Spleen (tissue), 7 donors: ENCODE measurements around the gene ADGB.

ENCODE experiments used
- POLR2A ChIP-seq, 3 donors: fragments of 450-650 bp; IDR thresholded peaks; one replicate each; pipeline ENCODE4 v1.5.1; 2017; ENCODE audit warnings: antibody characterized with exemption in 3 of 3, mild to moderate bottlenecking in 1 of 3
- TF ChIP-seq, protein P1 (sequence below), 11 experiments: fragments of 200-600 bp in 7 of 11; fragments of 450-650 bp in 4 of 11; sonication (generic) in 4 of 11; IDR thresholded peaks in 8 of 11; conservative IDR thresholded peaks in 3 of 11; 1 replicate in 7 of 11; 2 replicates in 4 of 11; pipeline versions ENCODE4 v1.4.0 to v1.8.0; 2016 to 2021; ENCODE audit warnings: antibody characterized with exemption in 11 of 11, inconsistent platforms in 4 of 11, mild to moderate bottlenecking in 1 of 11
- donor health status: DM: no; HTN: no; CAD: no; lungs with moderate emphysema.
- donor health status: DM: no; HTN: no; CAD: no.
- donor health status: DM: no; HTN: no; CAD: no.

DNA sequence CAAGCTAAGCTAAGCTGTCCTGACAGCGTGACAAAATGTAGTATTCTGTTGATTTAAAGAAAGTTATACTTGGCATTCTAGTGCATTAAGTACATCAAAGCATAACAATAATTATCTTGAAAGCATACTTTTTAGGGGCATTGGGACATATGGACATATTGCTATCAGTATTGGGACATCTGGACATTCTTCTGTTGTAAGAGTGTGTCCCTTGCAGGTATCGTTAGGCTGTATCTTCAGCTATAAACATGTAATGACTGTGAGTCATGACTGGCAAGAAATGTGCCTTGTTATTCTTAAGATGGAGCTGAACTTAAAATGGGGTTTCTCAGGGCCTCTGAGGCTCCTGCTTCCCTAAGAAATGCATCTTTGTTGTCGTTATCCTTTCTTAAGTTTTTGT lies 74.3 kb downstream of the ADGB start:
- no peak for TF ChIP-seq POLR2A (IDR thresholded peaks at IDR 0.05)
- TF ChIP-seq, protein P1, sequence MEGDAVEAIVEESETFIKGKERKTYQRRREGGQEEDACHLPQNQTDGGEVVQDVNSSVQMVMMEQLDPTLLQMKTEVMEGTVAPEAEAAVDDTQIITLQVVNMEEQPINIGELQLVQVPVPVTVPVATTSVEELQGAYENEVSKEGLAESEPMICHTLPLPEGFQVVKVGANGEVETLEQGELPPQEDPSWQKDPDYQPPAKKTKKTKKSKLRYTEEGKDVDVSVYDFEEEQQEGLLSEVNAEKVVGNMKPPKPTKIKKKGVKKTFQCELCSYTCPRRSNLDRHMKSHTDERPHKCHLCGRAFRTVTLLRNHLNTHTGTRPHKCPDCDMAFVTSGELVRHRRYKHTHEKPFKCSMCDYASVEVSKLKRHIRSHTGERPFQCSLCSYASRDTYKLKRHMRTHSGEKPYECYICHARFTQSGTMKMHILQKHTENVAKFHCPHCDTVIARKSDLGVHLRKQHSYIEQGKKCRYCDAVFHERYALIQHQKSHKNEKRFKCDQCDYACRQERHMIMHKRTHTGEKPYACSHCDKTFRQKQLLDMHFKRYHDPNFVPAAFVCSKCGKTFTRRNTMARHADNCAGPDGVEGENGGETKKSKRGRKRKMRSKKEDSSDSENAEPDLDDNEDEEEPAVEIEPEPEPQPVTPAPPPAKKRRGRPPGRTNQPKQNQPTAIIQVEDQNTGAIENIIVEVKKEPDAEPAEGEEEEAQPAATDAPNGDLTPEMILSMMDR (IDR thresholded peaks at IDR 0.05 in 8 of 11, conservative IDR thresholded peaks at IDR 0.05 in 3 of 11): no peak
